Neural cell (in vitro differentiated cells): ENCODE results near the gene UPK1B. TPM values are rescaled to one million over a fixed set of nuclear protein-coding genes. Genes with fewer than 3 reads are reported as not detected.

Experiments used
- H2AFZ ChIP-seq: fragments of 200-600, 300-800 bp; sonication (generic), shearing (Covaris generic); 2 replicates; pipeline ENCODE4 v1.6.0; 2014; ENCODE audit warnings: low read depth, mild to moderate bottlenecking, antibody characterized with exemption, low read length, moderate library complexity
- H3F3A ChIP-seq: fragments of 200-600 bp; shearing (Covaris generic); 2 replicates; pipeline ENCODE4 v1.6.1; 2016; ENCODE audit warnings: mild to moderate bottlenecking, moderate library complexity, mixed read lengths, antibody characterized with exemption, low read length; ENCODE audit not compliant: insufficient read depth, poor library complexity, severe bottlenecking
- H3K27ac ChIP-seq: fragments of 200-600, 300-800 bp; sonication (generic), shearing (Covaris generic); 2 replicates; pipeline ENCODE4 v1.5.1; 2014; ENCODE audit warnings: mild to moderate bottlenecking, low read length, moderate library complexity
- H3K27me3 ChIP-seq: fragments of 300-800, 200-600 bp; sonication (generic), shearing (Covaris generic); 2 replicates; pipeline ENCODE4 v1.6.0; 2014; ENCODE audit warnings: mild to moderate bottlenecking, low read depth, low read length, moderate library complexity; ENCODE audit not compliant: insufficient read depth
- H3K36me3 ChIP-seq: fragments of 300-800, 200-600 bp; sonication (generic), shearing (Covaris generic); 2 replicates; pipeline ENCODE4 v1.5.1; 2014; ENCODE audit warnings: mild to moderate bottlenecking, antibody characterized with exemption, low read length, moderate library complexity; ENCODE audit not compliant: insufficient read depth
- H3K4me2 ChIP-seq: fragments of 300-800, 200-600 bp; sonication (generic), shearing (Covaris generic); 2 replicates; pipeline ENCODE4 v1.6.0; 2014; ENCODE audit warnings: mild to moderate bottlenecking, low read length
- H3K4me3 ChIP-seq: fragments of 300-800, 200-600 bp; sonication (generic), shearing (Covaris generic); 2 replicates; pipeline ENCODE4 v1.5.1; 2014; ENCODE audit warnings: mild to moderate bottlenecking, low read length, moderate library complexity
- H3K79me2 ChIP-seq: fragments of 200-600 bp; shearing (Covaris generic); replicated peaks from 2 replicates; pipeline ENCODE4 v1.6.0; 2014; ENCODE audit warnings: mild to moderate bottlenecking, low read length, moderate library complexity; ENCODE audit not compliant: insufficient read depth
- H3K9ac ChIP-seq: fragments of 300-800, 200-600 bp; sonication (generic), shearing (Covaris generic); 2 replicates; pipeline ENCODE4 v1.6.1; 2016; ENCODE audit warnings: mild to moderate bottlenecking, low read length, mixed read lengths
- H3K9me2 ChIP-seq: fragments of 200-600 bp; shearing (Covaris generic); 2 replicates; pipeline ENCODE4 v1.6.1; 2016; ENCODE audit warnings: mild to moderate bottlenecking, low read length, mixed read lengths; ENCODE audit not compliant: insufficient read depth
- H3K9me3 ChIP-seq: fragments of 200-600, 300-800 bp; sonication (generic), shearing (Covaris generic); 2 replicates; pipeline ENCODE4 v1.6.1; 2016; ENCODE audit warnings: mild to moderate bottlenecking, mixed run types, low read length, moderate library complexity, mixed read lengths
- H4K20me1 ChIP-seq: fragments of 200-600 bp; shearing (Covaris generic); 2 replicates; pipeline ENCODE4 v1.6.1; 2016; ENCODE audit warnings: mild to moderate bottlenecking, mixed run types; ENCODE audit not compliant: insufficient read depth
- CTCF ChIP-seq: fragments of 450-650 bp; IDR thresholded peaks from 2 replicates; pipeline ENCODE4 v1.5.1; 2014; ENCODE audit warnings: antibody characterized with exemption, mild to moderate bottlenecking, moderate library complexity; ENCODE audit not compliant: poor library complexity, severe bottlenecking
- EP300 ChIP-seq: fragments of 450-650 bp; conservative IDR thresholded peaks from 2 replicates; pipeline ENCODE4 v1.6.1; 2014; ENCODE audit warnings: antibody characterized with exemption, mild to moderate bottlenecking, moderate library complexity; ENCODE audit not compliant: poor library complexity, severe bottlenecking
- EZH2 ChIP-seq: fragments of 200-600, 300-800 bp; shearing (Covaris generic), sonication (generic); IDR thresholded peaks from 2 replicates; pipeline ENCODE4 v1.6.1; 2014; ENCODE audit warnings: antibody characterized with exemption, low read length, borderline replicate concordance, mild to moderate bottlenecking; ENCODE audit not compliant: insufficient read depth, poor library complexity, severe bottlenecking
- MXI1 ChIP-seq: fragments of 450-650 bp; conservative IDR thresholded peaks from 2 replicates; pipeline ENCODE4 v1.6.1; 2014; ENCODE audit warnings: antibody characterized with exemption, mild to moderate bottlenecking; ENCODE audit not compliant: poor library complexity, severe bottlenecking
- POLR2AphosphoS5 ChIP-seq: IDR thresholded peaks from 2 replicates; pipeline ENCODE4 v1.6.1; 2012
- RAD21 ChIP-seq: fragments of 450-650 bp; conservative IDR thresholded peaks from 2 replicates; pipeline ENCODE4 v1.6.1; 2014; ENCODE audit warnings: antibody characterized with exemption, mild to moderate bottlenecking, moderate library complexity
- REST ChIP-seq: IDR thresholded peaks from 2 replicates; pipeline ENCODE4 v1.6.1; 2012; ENCODE audit warnings: borderline replicate concordance
- SMC3 ChIP-seq: fragments of 450-650 bp; conservative IDR thresholded peaks from 2 replicates; pipeline ENCODE4 v1.6.1; 2014; ENCODE audit warnings: antibody characterized with exemption, mild to moderate bottlenecking, moderate library complexity; ENCODE audit not compliant: poor library complexity
- TAF1 ChIP-seq: IDR thresholded peaks from 2 replicates; pipeline ENCODE4 v1.6.1; 2012; ENCODE audit warnings: low read depth
- polyA plus RNA-seq: library from polyadenylated mRNA; depleted of rRNA; stranded (reverse); fragments of >200 nt; gene quantifications from 2 replicates; pipeline ENCODE4 v1.2.3, GENCODE V29; 2014

The UPK1B gene
- polyA plus RNA-seq, 1 donor from 2014 or later = not detected

GRCh38 chr3:119211803-119212202 is 38.4 kb downstream of the UPK1B start:
- no peaks in the 10 kb centered on the region for H3F3A ChIP-seq
- H3K79me2 ChIP-seq = no peaks in the 10 kb centered on the region
- no peaks in the 10 kb centered on the region for H3K9me2 ChIP-seq
- peaks cover 10% of the 10 kb centered on the region for H3K36me3 ChIP-seq
- H3K27ac ChIP-seq = no peak overlapping the region
- H3K4me3 ChIP-seq = no peak overlapping the region
- H3K4me2 ChIP-seq = no peak overlapping the region
- H2AFZ ChIP-seq = no peak overlapping the region
- H3K27me3 ChIP-seq = no peaks in the 10 kb centered on the region
- TF ChIP-seq EP300 (no peak), TAF1 (no peak), EZH2 (no peak), SMC3 (no peak), CTCF (no peak), POLR2AphosphoS5 (no peak), MXI1 (no peak), REST (no peak), RAD21 (no peak)
- H4K20me1 ChIP-seq = no peaks in the 10 kb centered on the region
- H3K9ac ChIP-seq = no peak overlapping the region
- no peaks in the 10 kb centered on the region for H3K9me3 ChIP-seq

GRCh38 chr3:119219069-119219468 is 45.7 kb downstream of the UPK1B start:
- Histone ChIP-seq H2AFZ (no peak overlapping the region), H3K9me2 (no peaks in the 10 kb centered on the region), H4K20me1 (no peaks in the 10 kb centered on the region), H3K4me3 (no peak overlapping the region), H3K79me2 (no peaks in the 10 kb centered on the region), H3K27me3 (no peaks in the 10 kb centered on the region), H3K9me3 (no peaks in the 10 kb centered on the region), H3K4me2 (no peak overlapping the region), H3K27ac (no peak overlapping the region), H3F3A (no peaks in the 10 kb centered on the region), H3K36me3 (peaks cover 8% of the 10 kb centered on the region), H3K9ac (no peak overlapping the region)
- TF ChIP-seq SMC3 = no peak
- no peak for TF ChIP-seq POLR2AphosphoS5
- TF ChIP-seq EZH2 = no peak
- no peak for TF ChIP-seq RAD21
- no peak for TF ChIP-seq REST
- no peak for TF ChIP-seq EP300
- TF ChIP-seq TAF1 = no peak
- no peak for TF ChIP-seq MXI1
- no peak for TF ChIP-seq CTCF
